ENCODE measurements around the gene LGALS3BP. TPM values are rescaled to one million over a fixed set of nuclear protein-coding genes. Genes with fewer than 3 reads are reported as not detected.
A peak's percentile ranks its signal among the peaks of the same experiment; 100 is the strongest.

The LGALS3BP gene
- total RNA-seq, 1 donor from 2014 or later = 373 TPM

GRCh38 chr17:78986048-78986648, 6.4 kb upstream of the LGALS3BP start:
- Mint-ChIP-seq H3K4me1 (peaks cover 18% of the 10 kb centered on the region), H3K9me3 (no peaks in the 10 kb centered on the region), H3K4me3 (peak overlapping the region; percentile 63), H3K27me3 (ENCODE audit: low read depth) (no peaks in the 10 kb centered on the region), H3K36me3 (peaks cover 12% of the 10 kb centered on the region), H3K27ac (peak overlapping the region; percentile 91)
- no peak for TF ChIP-seq CTCF (IDR thresholded peaks at IDR 0.05; ENCODE audit: unreplicated experiment)
- no peak for DNase-seq (ENCODE audit: low spot score in 2 of 2, unreplicated experiment in 2 of 2)

- Mint-ChIP-seq H3K27me3 (ENCODE audit: low read depth) (no peaks in the 10 kb centered on the region), H3K36me3 (peaks cover 6% of the 10 kb centered on the region)
Measured at GRCh38 chr17:78985395-78985794, 5.7 kb upstream of the LGALS3BP start.

GRCh38 chr17:78981010-78981888, 1.5 kb upstream of the LGALS3BP start:
- Mint-ChIP-seq H3K27ac (peak overlapping the region; percentile 71), H3K4me3 (no peak overlapping the region), H3K9me3 (no peaks in the 10 kb centered on the region), H3K36me3 (no peaks in the 10 kb centered on the region), H3K27me3 (ENCODE audit: low read depth) (no peaks in the 10 kb centered on the region), H3K4me1 (peaks cover 34% of the 10 kb centered on the region)
- TF ChIP-seq CTCF (IDR thresholded peaks at IDR 0.05; ENCODE audit: unreplicated experiment) = no peak
- DNase-seq (ENCODE audit: low spot score in 2 of 2, unreplicated experiment in 2 of 2) = no peak

More at GRCh38 chr17:78985395-78985794, 5.7 kb upstream of the LGALS3BP start:
- TF ChIP-seq CTCF (IDR thresholded peaks at IDR 0.05; ENCODE audit: unreplicated experiment) = no peak
- Mint-ChIP-seq H3K27ac (no peak overlapping the region), H3K9me3 (no peaks in the 10 kb centered on the region), H3K4me3 (no peak overlapping the region), H3K4me1 (peaks cover 18% of the 10 kb centered on the region)
- DNase-seq (ENCODE audit: low spot score in 2 of 2, unreplicated experiment in 2 of 2) = no peak

- peaks cover 34% of the 10 kb centered on the region for H3K4me1 Mint-ChIP-seq
- peak overlapping the region; percentile 92 for H3K27ac Mint-ChIP-seq
- H3K27me3 Mint-ChIP-seq (ENCODE audit: low read depth) = no peaks in the 10 kb centered on the region
- TF ChIP-seq CTCF (IDR thresholded peaks at IDR 0.05; ENCODE audit: unreplicated experiment) = no peak
- H3K36me3 Mint-ChIP-seq = no peaks in the 10 kb centered on the region
- H3K4me3 Mint-ChIP-seq = no peak overlapping the region
- no peaks in the 10 kb centered on the region for H3K9me3 Mint-ChIP-seq
- DNase-seq (ENCODE audit: low spot score in 2 of 2, unreplicated experiment in 2 of 2) = no peak
Measured at GRCh38 chr17:78980624-78980972, 875 bp upstream of the LGALS3BP start.

- peak overlapping the region; percentile 54 for H3K4me3 Mint-ChIP-seq
- H3K27me3 Mint-ChIP-seq (ENCODE audit: low read depth) = no peaks in the 10 kb centered on the region
- no peaks in the 10 kb centered on the region for H3K9me3 Mint-ChIP-seq
- H3K4me1 Mint-ChIP-seq = peaks cover 44% of the 10 kb centered on the region
- no peak for DNase-seq (ENCODE audit: low spot score in 2 of 2, unreplicated experiment in 2 of 2)
- TF ChIP-seq CTCF (IDR thresholded peaks at IDR 0.05; ENCODE audit: unreplicated experiment) = no peak
- H3K36me3 Mint-ChIP-seq = no peaks in the 10 kb centered on the region
- H3K27ac Mint-ChIP-seq = peak overlapping the region; percentile 76
Measured at GRCh38 chr17:78977997-78978973, 1.4 kb downstream of the LGALS3BP start.
